GM12878 (cell line): ENCODE results near the gene HHAT. TPM values are rescaled to one million over a fixed set of nuclear protein-coding genes. Genes with fewer than 3 reads are reported as not detected.
"Not testable (repeated sequence)": the region's sequence is repeated elsewhere in the genome, so short reads cannot be mapped to it uniquely, and the experiment has no call there.

Source experiments
- ATAC-seq: fragments of 200-7000 bp; cut with Tn5 transposase; 3 replicates; pipeline ENCODE4 v1.9.1; 2020; ENCODE audit warnings: mild to moderate bottlenecking, moderate library complexity
- BruUV-seq: library from RNA; stranded (reverse); fragments of 400-500 nt; replicated peaks from 2 replicates; lab custom pipeline; 2021; lab: Mats Ljungman, UMichigan
- CTCF ChIA-PET: fragments of 300-600 bp; sonication (Branson Sonifier 250); formaldehyde crosslinking; extraction: SDS; loops from one replicate; lab custom pipeline; 2021; ENCODE audit warnings: inconsistent platforms; lab: Yijun Ruan, JAX
- POLR2A ChIA-PET: fragments of 350-600 bp; formaldehyde crosslinking; extraction: SDS; loops from one replicate; lab custom pipeline; 2021; ENCODE audit warnings: inconsistent platforms; lab: Charles Lee
- RAD21 ChIA-PET: fragments of 300-600 bp; sonication (Branson Sonifier 250); formaldehyde crosslinking; loops from one replicate; lab custom pipeline; 2023; ENCODE audit warnings: antibody characterized with exemption; ENCODE audit not compliant: unreplicated experiment; lab: Charles Lee
- SMC1A ChIA-PET: fragments of 300-600 bp; sonication (Branson Sonifier 250); formaldehyde crosslinking; loops from one replicate; lab custom pipeline; 2023; ENCODE audit not compliant: unreplicated experiment, uncharacterized antibody; lab: Charles Lee
- DNase-seq: peaks from one replicate; pipeline ENCODE4 v3.0.0-alpha.2; 2011; ENCODE audit warnings: low read depth, low spot score
- FAIRE-seq: peaks from 3 replicates; lab custom pipeline; 2011; peaks lifted over from hg19 to GRCh38; lab: Jason Lieb, UNC
- H2AFZ ChIP-seq: 2 replicates; pipeline ENCODE4 v1.6.0; 2011; ENCODE audit warnings: low read depth, low read length, control low read depth; ENCODE audit not compliant: control insufficient read depth
- H3K27ac ChIP-seq: 2 replicates; pipeline ENCODE4 v1.5.1; 2011; ENCODE audit warnings: control low read depth; ENCODE audit not compliant: control insufficient read depth, insufficient read depth
- H3K27me3 ChIP-seq, 2 experiments: replicated peaks in 1 of 2; 2 replicates each; pipeline versions ENCODE4 v1.6.0 to v1.6.1; 2011; ENCODE audit warnings: low read length in 1 of 2; ENCODE audit not compliant: control insufficient read depth in 2 of 2, insufficient read depth in 2 of 2
- H3K36me3 ChIP-seq, 2 experiments: 2 replicates each; pipeline ENCODE4 v1.5.1; 2011; ENCODE audit warnings: low read length in 1 of 2; ENCODE audit not compliant: control insufficient read depth in 2 of 2, insufficient read depth in 2 of 2
- H3K4me1 ChIP-seq: 2 replicates; pipeline ENCODE4 v1.6.1; 2011; ENCODE audit warnings: mild to moderate bottlenecking, low read length, moderate library complexity, mixed read lengths; ENCODE audit not compliant: control insufficient read depth, insufficient read depth
- H3K4me2 ChIP-seq: 2 replicates; pipeline ENCODE4 v1.6.0; 2011; ENCODE audit warnings: control low read depth; ENCODE audit not compliant: control insufficient read depth, insufficient read depth
- H3K4me3 ChIP-seq: fragments of 200-600 bp; sonication (generic); 2 replicates; pipeline ENCODE4 v1.5.1; 2016
- H3K79me2 ChIP-seq: 2 replicates; pipeline ENCODE4 v1.6.0; 2011; ENCODE audit warnings: low read length; ENCODE audit not compliant: control insufficient read depth, insufficient read depth
- H3K9ac ChIP-seq: 2 replicates; pipeline ENCODE4 v1.8.0; 2011; ENCODE audit warnings: low read length, control low read depth, mixed read lengths; ENCODE audit not compliant: control insufficient read depth, insufficient read depth
- H3K9me3 ChIP-seq: replicated peaks from 3 replicates; pipeline ENCODE4 v1.5.1; 2011; ENCODE audit warnings: mild to moderate bottlenecking, low read length; ENCODE audit not compliant: control insufficient read depth, insufficient read depth
- H4K20me1 ChIP-seq: 2 replicates; pipeline ENCODE4 v1.6.0; 2011; ENCODE audit not compliant: control insufficient read depth, insufficient read depth
- ASH2L ChIP-seq: fragments of 300-600, 200-600 bp; sonication (generic); IDR thresholded peaks from 2 replicates; pipeline ENCODE4 v1.6.1; 2017; ENCODE audit warnings: low read depth, mild to moderate bottlenecking, borderline replicate concordance
- PAX8 ChIP-seq: fragments of 450-650 bp; IDR thresholded peaks from 2 replicates; pipeline ENCODE4 v1.6.1; 2017; ENCODE audit warnings: mild to moderate bottlenecking, moderate library complexity
- TAF1 ChIP-seq: IDR thresholded peaks from 2 replicates; pipeline ENCODE4 v1.6.1; 2011; ENCODE audit warnings: mild to moderate bottlenecking, low read depth, low read length, borderline replicate concordance
- WGBS: methylation state at CpG from one replicate; pipeline ENCODE4 v1.1.6; 2016; ENCODE audit warnings: low lambda C conversion rate; ENCODE audit not compliant: insufficient replicate concordance, insufficient coverage; ENCODE audit errors: missing lambda C conversion rate; 5-methylcytosine and 5-hydroxymethylcytosine counted together
- in situ Hi-C: fragments of 300-500 bp; cut with MboI; formaldehyde crosslinking; loops from 9 replicates; pipeline ENCODE4 v1.14.3; 2018; ENCODE audit warnings: mixed read lengths
- intact Hi-C: fragments of 100-400 bp; cut with micrococcal nuclease; formaldehyde crosslinking; loops from one replicate; pipeline ENCODE4 v1.14.2; 2022; ENCODE audit not compliant: unreplicated experiment
- polyA plus RNA-seq, 11 experiments: library from polyadenylated mRNA; depleted of rRNA in 4 of 11; unstranded in 6 of 11; stranded (reverse) in 5 of 11; fragments of >200 nt; fragmentation: Nextera tagmentation in 4 of 11; fragmentation: Illumina TruSeq in 1 of 11; extraction: Ambion mirVana in 4 of 11; extraction: Trizol in 1 of 11; gene quantifications; 1 replicate in 1 of 11; 2 replicates in 10 of 11; pipeline versions ENCODE4 v1.2.1 to v1.2.3, GENCODE V29; 2011 to 2016; ENCODE audit warnings: inconsistent platforms in 2 of 11, missing spikeins in 2 of 11, low read depth in 1 of 11
- total RNA-seq, 4 experiments: library from RNA; depleted of rRNA in 3 of 4; stranded (reverse); fragments of >200 nt in 3 of 4; fragmentation: Illumina TruSeq in 1 of 4; extraction: Trizol in 1 of 4; gene quantifications; 2 replicates each; pipeline versions ENCODE4 v1.2.1 to v1.2.3, GENCODE V29; 2013 to 2021

HHAT gene
- total and polyA plus RNA-seq, 10 of the 15 experiments (the other 5 are each of a cell fraction or from before 2014, with no cell fraction given): 1.2 to 37.6 (median 2.6) TPM

GRCh38 chr1:210405316-210405715 lies 76.6 kb downstream of the HHAT start:
- H3K4me2 ChIP-seq: no peak overlapping the region
- H4K20me1 ChIP-seq: no peaks in the 10 kb centered on the region
- H2AFZ ChIP-seq: no peak overlapping the region
- 58% methylated on average over 4 of the region's 4 CpGs for WGBS
- H3K79me2 ChIP-seq: no peaks in the 10 kb centered on the region
- H3K9ac ChIP-seq: no peak overlapping the region
- no peaks in the 10 kb centered on the region for H3K9me3 ChIP-seq
- ChIA-PET CTCF (interaction anchor here (0.9 to 14.5 kb wide), 17 partner anchors 9 to 729 kb away, joined by 3 to 379 read pairs (median 8); partner anchors contain the start of gene KCNH1), POLR2A (interaction anchor here (3.8 to 14.7 kb wide), 2 partner anchors 11 to 28 kb away, joined by 16 to 224 read pairs; no protein-coding TSS in a partner anchor), RAD21 (interaction anchor here (0.8 to 16.6 kb wide), 12 partner anchors 12 to 855 kb away, joined by 3 to 415 read pairs (median 6); partner anchors contain the start of gene KCNH1), SMC1A (interaction anchor here (1.0 to 26.8 kb wide), 12 partner anchors 7 to 730 kb away, joined by 3 to 683 read pairs (median 16); no protein-coding TSS in a partner anchor)
- DNase-seq (no peak), FAIRE-seq (no peak), ATAC-seq (no peak)
- BruUV-seq: no TSS peak
- no peaks in the 10 kb centered on the region; a peak in 1 of 4 replicates for H3K36me3 ChIP-seq
- intact Hi-C loops (loop anchor here (5.0 to 10.0 kb wide), 4 partner anchors 177 to 1249 kb away; no protein-coding TSS in a partner anchor), in situ Hi-C loops (loop anchor here (5.0 kb wide), 1 partner anchor 727 kb away; the partner anchor contains the start of gene KCNH1)
- no peaks in the 10 kb centered on the region for H3K4me1 ChIP-seq
- H3K4me3 ChIP-seq: no peak overlapping the region
- TF ChIP-seq TAF1: no peak
- TF ChIP-seq PAX8: no peak
- no peak for TF ChIP-seq ASH2L
- no peak overlapping the region for H3K27ac ChIP-seq
- no peaks in the 10 kb centered on the region for H3K27me3 ChIP-seq

GRCh38 chr1:210406341-210406740 lies 77.6 kb downstream of the HHAT start:
- H3K27me3 ChIP-seq, DNase-seq, H3K36me3 ChIP-seq, H3K9me3 ChIP-seq, H4K20me1 ChIP-seq, H3K4me1 ChIP-seq, FAIRE-seq, H3K27ac ChIP-seq, ATAC-seq, H3K9ac ChIP-seq, H3K79me2 ChIP-seq, BruUV-seq, H2AFZ ChIP-seq, H3K4me3 ChIP-seq, H3K4me2 ChIP-seq: not testable (repeated sequence)
- RAD21 ChIA-PET: interaction anchor here (0.8 to 16.6 kb wide), 17 partner anchors 11 to 728 kb away, joined by 3 to 415 read pairs (median 4); partner anchors contain the start of gene KCNH1
- in situ Hi-C loops (loop anchor here (5.0 kb wide), 1 partner anchor 726 kb away; the partner anchor contains the start of gene KCNH1), intact Hi-C loops (loop anchor here (2.0 to 10.0 kb wide), 5 partner anchors 42 to 1248 kb away; no protein-coding TSS in a partner anchor)
- CTCF ChIA-PET: interaction anchor here (0.7 to 11.3 kb wide), 31 partner anchors 10 to 851 kb away, joined by 3 to 290 read pairs (median 6); partner anchors contain the start of gene KCNH1
- WGBS: 41% methylated on average over 2 of the region's 2 CpGs
- SMC1A ChIA-PET: interaction anchor here (0.7 to 26.8 kb wide), 15 partner anchors 10 to 729 kb away, joined by 3 to 683 read pairs (median 7); no protein-coding TSS in a partner anchor
- POLR2A ChIA-PET: interaction anchor here (0.5 to 3.8 kb wide), 3 partner anchors 12 to 32 kb away, joined by 3 to 16 read pairs (median 6); no protein-coding TSS in a partner anchor
